K562 (cell line): ENCODE data around the gene LST1. TPM values are rescaled to one million over a fixed set of nuclear protein-coding genes. Genes with fewer than 3 reads are reported as not detected.
A peak's percentile ranks its signal among the peaks of the same experiment; 100 is the strongest.

ENCODE experiments used
- CBFA2T2 ChIP-seq: fragments of 450-650 bp; conservative IDR thresholded peaks from 2 replicates; pipeline ENCODE4 v1.6.1; 2017; ENCODE audit warnings: mild to moderate bottlenecking
- FOSL1 ChIP-seq: fragments of 200-800 bp; sonication (Bioruptor generic); conservative IDR thresholded peaks from 2 replicates; pipeline ENCODE4 v1.6.1; 2016; ENCODE audit warnings: missing genetic modification characterization, missing compliant biosample characterization
- FOXP4 ChIP-seq: sonication (generic); formaldehyde crosslinking; IDR thresholded peaks from 2 replicates; pipeline ENCODE4 v1.8.0; 2022; ENCODE audit warnings: mild to moderate bottlenecking, missing genetic modification reagents, borderline replicate concordance
- GATAD2A ChIP-seq: fragments of 450-650 bp; IDR thresholded peaks from 2 replicates; pipeline ENCODE4 v1.6.1; 2017
- GTF2A2 ChIP-seq: IDR thresholded peaks from 2 replicates; pipeline ENCODE4 v1.6.1; 2016; ENCODE audit warnings: mild to moderate bottlenecking, missing genetic modification characterization, missing compliant biosample characterization
- HNRNPK ChIP-seq: fragments of 200-400 bp; formaldehyde crosslinking; IDR thresholded peaks from one replicate; pipeline ENCODE4 v1.6.1; 2018; ENCODE audit warnings: mild to moderate bottlenecking, low read depth, low read length; ENCODE audit not compliant: poor library complexity, severe bottlenecking
- NFXL1 ChIP-seq: fragments of 450-650 bp; formaldehyde crosslinking; IDR thresholded peaks from 2 replicates; pipeline ENCODE4 v1.4.0; 2021; ENCODE audit warnings: mild to moderate bottlenecking
- PRMT5 ChIP-seq: sonication (generic); formaldehyde crosslinking; IDR thresholded peaks from 2 replicates; pipeline ENCODE4 v1.5.0; 2020; ENCODE audit warnings: missing genetic modification reagents
- REST ChIP-seq, 2 experiments: fragments of 450-650 bp; formaldehyde crosslinking in 1 of 2; IDR thresholded peaks; 2 replicates each; pipeline versions ENCODE4 v1.4.0 to v1.6.1; 2014 to 2020; ENCODE audit warnings: mild to moderate bottlenecking in 2 of 2, borderline replicate concordance in 1 of 2, low read depth in 1 of 2
- RNF219 ChIP-seq: fragments of 250-450 bp; sonication (Bioruptor Pico); IDR thresholded peaks from 2 replicates; pipeline ENCODE4 v1.5.0; 2022; ENCODE audit warnings: mild to moderate bottlenecking
- STAT6 ChIP-seq: sonication (generic); formaldehyde crosslinking; IDR thresholded peaks from 2 replicates; pipeline ENCODE4 v1.8.1; 2023; ENCODE audit warnings: mild to moderate bottlenecking, missing genetic modification reagents
- ZKSCAN3 ChIP-seq: fragments of 250-450 bp; sonication (Bioruptor Pico); IDR thresholded peaks from 2 replicates; pipeline ENCODE4 v1.4.0; 2020
- polyA plus RNA-seq, 8 experiments: library from polyadenylated mRNA; depleted of rRNA in 4 of 8; stranded (reverse) in 5 of 8; unstranded in 3 of 8; fragments of >200 nt; fragmentation: Nextera tagmentation in 2 of 8; fragmentation: Illumina TruSeq in 1 of 8; extraction: Ambion mirVana in 2 of 8; extraction: Trizol in 1 of 8; gene quantifications; 2 replicates each; pipeline versions ENCODE4 v1.2.1 to v1.2.3, GENCODE V29; 2011 to 2014; ENCODE audit warnings: inconsistent platforms in 1 of 8, missing spikeins in 1 of 8
- total RNA-seq, 7 experiments: library from RNA; depleted of rRNA in 6 of 7; stranded (reverse); fragments of >200 nt in 6 of 7; fragmentation: Illumina TruSeq in 2 of 7; extraction: Trizol in 2 of 7; gene quantifications; 2 replicates each; pipeline versions ENCODE4 v1.2.1 to v1.2.3, GENCODE V29; 2011 to 2021; ENCODE audit warnings: low replicate concordance in 1 of 7

LST1 gene
- total and polyA plus RNA-seq, 9 of the 15 experiments (the other 6 are each of a cell fraction or from before 2014, with no cell fraction given), result 0.82 to 7.8 (median 1.7) TPM

GRCh38 chr6:31580807-31581433 is 5.2 kb upstream of the LST1 start (continued):
- peak; percentile 84 for TF ChIP-seq REST (IDR thresholded peaks at IDR 0.05; ENCODE audit: borderline replicate concordance)
- no peak for TF ChIP-seq REST (CRISPR knock-in tag; IDR thresholded peaks at IDR 0.05; ENCODE audit: low read depth)
- no peak for TF ChIP-seq PRMT5 (CRISPR knock-in tag)
- TF ChIP-seq GATAD2A, result peak; percentile 92
- TF ChIP-seq STAT6 (CRISPR knock-in tag), result peak; percentile 88; the same call in 1 of the 2 replicates
- TF ChIP-seq ZKSCAN3, result no peak
- TF ChIP-seq NFXL1 (CRISPR knock-in tag), result no peak
- no peak for TF ChIP-seq FOSL1 (tag)
- TF ChIP-seq CBFA2T2, result no peak
- TF ChIP-seq RNF219 (CRISPR knock-in tag), result no peak
- no peak for TF ChIP-seq GTF2A2 (tag)
- TF ChIP-seq FOXP4 (CRISPR knock-in tag), result no peak
- no peak for TF ChIP-seq HNRNPK
